H9 (cell line): ENCODE measurements around the gene B3GLCT. TPM values are rescaled to one million over a fixed set of nuclear protein-coding genes. Genes with fewer than 3 reads are reported as not detected.

Source experiments
- DNase-seq: peaks from one replicate; pipeline ENCODE4 v3.0.0-alpha.2; 2017
- H2AFZ ChIP-seq: one replicate; pipeline ENCODE4 v1.6.1; 2013; ENCODE audit warnings: mild to moderate bottlenecking, low read length, control low read depth, moderate library complexity
- H2AK5ac ChIP-seq: 2 replicates; pipeline ENCODE4 v1.6.1; 2013; ENCODE audit warnings: low read length, control low read depth, mixed read lengths; ENCODE audit not compliant: insufficient read length
- H2BK120ac ChIP-seq: one replicate; pipeline ENCODE4 v1.6.1; 2013; ENCODE audit warnings: low read depth, mild to moderate bottlenecking, low read length, control low read depth, inconsistent platforms; ENCODE audit not compliant: poor library complexity, severe bottlenecking
- H2BK12ac ChIP-seq: 2 replicates; pipeline ENCODE4 v1.6.1; 2013; ENCODE audit warnings: low read length, control low read depth, mixed read lengths, low read depth; ENCODE audit not compliant: insufficient read length
- H2BK15ac ChIP-seq: 2 replicates; pipeline ENCODE4 v1.6.1; 2013; ENCODE audit warnings: low read depth, low read length, control low read depth
- H2BK20ac ChIP-seq: one replicate; pipeline ENCODE4 v1.6.1; 2013; ENCODE audit warnings: low read depth, mild to moderate bottlenecking, low read length, control low read depth, inconsistent platforms; ENCODE audit not compliant: poor library complexity, severe bottlenecking
- H2BK5ac ChIP-seq: 2 replicates; pipeline ENCODE4 v1.6.1; 2013; ENCODE audit warnings: low read length, control low read depth, mixed read lengths; ENCODE audit not compliant: insufficient read length
- H3K14ac ChIP-seq: 2 replicates; pipeline ENCODE4 v1.6.1; 2013; ENCODE audit warnings: low read length, control low read depth; ENCODE audit not compliant: insufficient read depth
- H3K18ac ChIP-seq: 2 replicates; pipeline ENCODE4 v1.6.1; 2013; ENCODE audit warnings: low read depth, mild to moderate bottlenecking, mixed read lengths, low read length, control low read depth; ENCODE audit not compliant: insufficient read length
- H3K23ac ChIP-seq: 2 replicates; pipeline ENCODE4 v1.6.1; 2013; ENCODE audit warnings: low read length, control low read depth, mixed read lengths, low read depth; ENCODE audit not compliant: insufficient read length
- H3K23me2 ChIP-seq: 2 replicates; pipeline ENCODE4 v1.6.1; 2013; ENCODE audit warnings: low read depth, mild to moderate bottlenecking, mixed read lengths, low read length, control low read depth; ENCODE audit not compliant: insufficient read length, poor library complexity, severe bottlenecking
- H3K27ac ChIP-seq: 2 replicates; pipeline ENCODE4 v1.5.1; 2013; ENCODE audit warnings: low read length, control low read depth, mixed read lengths, low read depth; ENCODE audit not compliant: insufficient read length
- H3K27me3 ChIP-seq: 2 replicates; pipeline ENCODE4 v1.6.1; 2013; ENCODE audit warnings: low read length, control low read depth, inconsistent platforms; ENCODE audit not compliant: insufficient read depth
- H3K4ac ChIP-seq: 2 replicates; pipeline ENCODE4 v1.6.1; 2013; ENCODE audit warnings: low read depth, mild to moderate bottlenecking, control low read depth, inconsistent platforms, low read length, moderate library complexity
- H3K4me1 ChIP-seq: 2 replicates; pipeline ENCODE4 v1.6.1; 2013; ENCODE audit warnings: low read length, control low read depth, inconsistent platforms; ENCODE audit not compliant: insufficient read depth
- H3K4me2 ChIP-seq: 2 replicates; pipeline ENCODE4 v1.6.1; 2013; ENCODE audit warnings: low read length, control low read depth, mixed read lengths; ENCODE audit not compliant: insufficient read length, insufficient read depth
- H3K56ac ChIP-seq: 2 replicates; pipeline ENCODE4 v1.6.1; 2013; ENCODE audit warnings: low read depth, mild to moderate bottlenecking, mixed read lengths, low read length, control low read depth; ENCODE audit not compliant: insufficient read length
- H3K79me1 ChIP-seq: 2 replicates; pipeline ENCODE4 v1.6.1; 2013; ENCODE audit warnings: low read depth, mild to moderate bottlenecking, moderate library complexity, low read length, control low read depth, inconsistent platforms; ENCODE audit not compliant: insufficient read depth, poor library complexity, severe bottlenecking
- H3K79me2 ChIP-seq: 2 replicates; pipeline ENCODE4 v1.6.1; 2013; ENCODE audit warnings: low read length, control low read depth, inconsistent platforms; ENCODE audit not compliant: insufficient read depth
- H3K9ac ChIP-seq: 2 replicates; pipeline ENCODE4 v1.6.1; 2013; ENCODE audit warnings: low read length, control low read depth, mixed read lengths; ENCODE audit not compliant: insufficient read length; ENCODE audit errors: extremely low read depth
- H3K9me3 ChIP-seq: one replicate; pipeline ENCODE4 v1.6.1; 2013; ENCODE audit warnings: low read depth, low read length, inconsistent platforms; ENCODE audit not compliant: control insufficient read depth
- H3T11ph ChIP-seq: one replicate; pipeline ENCODE4 v1.6.1; 2013; ENCODE audit warnings: mild to moderate bottlenecking, low read length, control low read depth, inconsistent platforms
- H4K20me1 ChIP-seq: one replicate; pipeline ENCODE4 v1.6.1; 2013; ENCODE audit not compliant: control insufficient read depth, insufficient read length, insufficient read depth
- H4K5ac ChIP-seq: 2 replicates; pipeline ENCODE4 v1.6.1; 2013; ENCODE audit warnings: low read depth, mild to moderate bottlenecking, mixed read lengths, low read length, control low read depth; ENCODE audit not compliant: insufficient read length
- H4K8ac ChIP-seq: replicated peaks from 2 replicates; pipeline ENCODE4 v1.6.1; 2013; ENCODE audit warnings: low read length, control low read depth, mixed read lengths, low read depth; ENCODE audit not compliant: insufficient read length
- H4K91ac ChIP-seq: 2 replicates; pipeline ENCODE4 v1.6.1; 2013; ENCODE audit warnings: low read depth, mild to moderate bottlenecking, moderate library complexity, mixed read lengths, low read length, control low read depth; ENCODE audit not compliant: insufficient read length
- H3K27ac Mint-ChIP-seq, 3 experiments: 2 replicates in 2 of 3; 3 replicates in 1 of 3; pipeline ENCODE4 v1.8.0; 2020 to 2021; ENCODE audit warnings: mixed read lengths in 3 of 3, mild to moderate bottlenecking in 1 of 3, moderate library complexity in 1 of 3
- H3K27me3 Mint-ChIP-seq: 2 replicates; pipeline ENCODE4 v1.8.0; 2021; ENCODE audit warnings: low read depth, mild to moderate bottlenecking, moderate library complexity, mixed read lengths
- H3K36me3 Mint-ChIP-seq, 3 experiments: 2 replicates in 2 of 3; 3 replicates in 1 of 3; pipeline ENCODE4 v1.8.0; 2020 to 2021; ENCODE audit warnings: low read depth in 3 of 3, mixed read lengths in 3 of 3; ENCODE audit not compliant: insufficient read depth in 1 of 3
- H3K4me1 Mint-ChIP-seq, 2 experiments: 2 replicates each; pipeline ENCODE4 v1.8.0; 2020; ENCODE audit warnings: mixed read lengths in 2 of 2
- H3K4me3 Mint-ChIP-seq, 2 experiments: 2 replicates in 1 of 2; 3 replicates in 1 of 2; pipeline ENCODE4 v1.8.0; 2020 to 2021; ENCODE audit warnings: mild to moderate bottlenecking in 2 of 2, mixed read lengths in 2 of 2, moderate library complexity in 1 of 2
- H3K9me3 Mint-ChIP-seq, 2 experiments: 2 replicates in 1 of 2; 3 replicates in 1 of 2; pipeline ENCODE4 v1.8.0; 2020; ENCODE audit warnings: mild to moderate bottlenecking in 2 of 2, mixed read lengths in 2 of 2, moderate library complexity in 1 of 2
- WGBS: extraction: QIAGEN DNeasy Blood & Tissue Kit; methylation state at CpG from one replicate; pipeline ENCODE4 v1.1.7; 2013; ENCODE audit warnings: missing lambda C conversion rate, low lambda C conversion rate, mixed read lengths; ENCODE audit not compliant: insufficient read length; ENCODE audit errors: extremely low coverage; 5-methylcytosine and 5-hydroxymethylcytosine counted together
- total RNA-seq: library from RNA; stranded (reverse); gene quantifications from 2 replicates; pipeline ENCODE4 v1.2.1, GENCODE V29; 2021
- TF ChIP-seq, protein P1 (sequence below): fragments of 200-600 bp; sonication (generic); conservative IDR thresholded peaks from 3 replicates; pipeline ENCODE4 v1.8.0; 2021; ENCODE audit warnings: antibody characterized with exemption, mild to moderate bottlenecking

B3GLCT gene
- total RNA-seq, 1 experiment from 2014 or later: 5.4 TPM

DNA sequence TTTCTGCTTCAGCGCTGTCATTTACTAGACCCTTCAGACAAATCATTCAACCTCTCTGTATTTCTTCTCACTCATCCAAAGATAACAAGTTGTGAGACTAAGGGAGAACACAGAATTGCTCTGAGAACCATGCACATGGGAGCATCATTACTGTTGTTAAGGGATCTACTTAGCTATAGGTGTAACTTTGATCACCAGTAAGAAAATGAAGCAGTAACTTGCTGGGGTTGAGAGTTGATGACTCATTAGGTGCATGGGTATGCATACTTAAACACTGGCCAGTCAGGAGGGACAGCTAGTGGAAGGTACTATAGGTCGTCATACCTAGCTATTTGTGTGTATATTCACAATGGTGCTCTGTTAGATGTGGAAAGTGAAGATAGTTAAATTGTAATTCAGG, 61.5 kb downstream of the B3GLCT start:
- H3K9me3 ChIP-seq: no peaks in the 10 kb centered on the region
- H3T11ph ChIP-seq: no peak overlapping the region
- H3K79me1 ChIP-seq: no peaks in the 10 kb centered on the region
- H4K20me1 ChIP-seq: no peaks in the 10 kb centered on the region
- no peak overlapping the region for H3K27ac ChIP-seq
- H3K27me3 ChIP-seq: no peaks in the 10 kb centered on the region
- no peaks in the 10 kb centered on the region for H3K4me1 ChIP-seq
- Mint-ChIP-seq H3K27ac (no peak overlapping the region), H3K4me3 (no peak overlapping the region), H3K9me3 (no peaks in the 10 kb centered on the region), H3K36me3 (no peaks in the 10 kb centered on the region; a peak in 1 of 7 replicates), H3K4me1 (no peaks in the 10 kb centered on the region), H3K27me3 (no peaks in the 10 kb centered on the region)
- H2BK15ac ChIP-seq: no peak overlapping the region
- H2BK5ac ChIP-seq: no peak overlapping the region
- H3K4me2 ChIP-seq: no peak overlapping the region
- H2AFZ ChIP-seq: no peak overlapping the region
- no peak overlapping the region for H2BK20ac ChIP-seq
- H2AK5ac ChIP-seq: no peak overlapping the region
- DNase-seq: no peak
- H3K18ac ChIP-seq: no peak overlapping the region
- H4K91ac ChIP-seq: no peak overlapping the region
- no peaks in the 10 kb centered on the region for H3K79me2 ChIP-seq
- H3K56ac ChIP-seq: no peak overlapping the region
- no peaks in the 10 kb centered on the region for H3K23me2 ChIP-seq
- no peak overlapping the region for H2BK12ac ChIP-seq
- H3K23ac ChIP-seq: no peak overlapping the region
- H4K8ac ChIP-seq: no peak overlapping the region
- H3K14ac ChIP-seq: no peak overlapping the region
- no peak overlapping the region for H3K4ac ChIP-seq
- TF ChIP-seq, protein P1, sequence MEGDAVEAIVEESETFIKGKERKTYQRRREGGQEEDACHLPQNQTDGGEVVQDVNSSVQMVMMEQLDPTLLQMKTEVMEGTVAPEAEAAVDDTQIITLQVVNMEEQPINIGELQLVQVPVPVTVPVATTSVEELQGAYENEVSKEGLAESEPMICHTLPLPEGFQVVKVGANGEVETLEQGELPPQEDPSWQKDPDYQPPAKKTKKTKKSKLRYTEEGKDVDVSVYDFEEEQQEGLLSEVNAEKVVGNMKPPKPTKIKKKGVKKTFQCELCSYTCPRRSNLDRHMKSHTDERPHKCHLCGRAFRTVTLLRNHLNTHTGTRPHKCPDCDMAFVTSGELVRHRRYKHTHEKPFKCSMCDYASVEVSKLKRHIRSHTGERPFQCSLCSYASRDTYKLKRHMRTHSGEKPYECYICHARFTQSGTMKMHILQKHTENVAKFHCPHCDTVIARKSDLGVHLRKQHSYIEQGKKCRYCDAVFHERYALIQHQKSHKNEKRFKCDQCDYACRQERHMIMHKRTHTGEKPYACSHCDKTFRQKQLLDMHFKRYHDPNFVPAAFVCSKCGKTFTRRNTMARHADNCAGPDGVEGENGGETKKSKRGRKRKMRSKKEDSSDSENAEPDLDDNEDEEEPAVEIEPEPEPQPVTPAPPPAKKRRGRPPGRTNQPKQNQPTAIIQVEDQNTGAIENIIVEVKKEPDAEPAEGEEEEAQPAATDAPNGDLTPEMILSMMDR: no peak
- no peak overlapping the region for H2BK120ac ChIP-seq
- WGBS: no CpG with 5 or more reads among the region's 2 CpGs
- H3K9ac ChIP-seq: no peak overlapping the region
- H4K5ac ChIP-seq: no peak overlapping the region
